Activated CD4-positive, alpha-beta T cell treated with anti-CD3 and anti-CD28 coated beads for 48 hours (primary cell): ENCODE results near the gene DNM2.
"Not testable (repeated sequence)": the region's sequence is repeated elsewhere in the genome, so short reads cannot be mapped to it uniquely, and the experiment has no call there.

ENCODE experiments used
- DNase-seq: peaks from one replicate; pipeline ENCODE4 v3.0.0-alpha.2; 2020

The DNM2 gene

DNA sequence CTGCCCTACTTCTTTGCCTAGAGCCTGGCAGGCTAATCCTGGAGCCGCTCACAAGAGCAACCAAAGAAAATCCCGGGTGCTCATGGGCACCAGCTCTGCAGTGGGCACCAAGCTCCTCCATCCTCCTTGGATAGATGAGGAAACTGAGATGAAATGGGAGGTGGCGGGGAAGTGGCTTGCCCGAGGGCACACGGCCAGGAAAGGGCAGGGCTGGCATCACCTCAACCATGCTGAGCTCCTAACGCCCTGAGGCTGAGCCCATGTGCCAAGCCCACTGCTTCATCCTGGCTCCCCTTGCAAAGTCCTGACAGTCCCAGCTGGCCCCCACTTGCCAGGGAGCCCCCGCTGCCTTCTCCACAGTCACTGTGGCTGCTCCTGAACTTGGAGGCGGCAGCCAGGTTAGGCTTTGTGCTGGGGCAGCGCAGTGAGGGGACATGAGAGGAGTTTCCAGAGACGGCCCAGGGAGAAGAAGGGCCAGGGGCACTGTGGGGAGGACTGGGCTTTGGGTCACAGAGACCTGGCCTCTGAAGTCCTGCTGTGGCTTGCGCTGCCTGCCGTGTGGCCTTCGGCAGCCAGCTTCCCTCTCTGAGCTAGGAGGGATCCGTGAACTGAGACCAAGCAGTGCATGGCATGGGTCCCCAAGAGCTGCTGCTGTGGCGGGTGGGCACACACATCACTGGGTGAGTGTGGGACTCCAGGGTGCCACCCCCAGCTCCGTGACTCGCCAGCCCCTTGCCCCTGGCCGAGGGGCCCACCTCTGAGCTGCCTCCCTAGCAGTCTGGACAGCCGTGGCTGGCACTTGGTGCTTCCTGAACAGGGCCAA, 100.6 kb downstream of the DNM2 start:
- DNase-seq, result no peak

DNA sequence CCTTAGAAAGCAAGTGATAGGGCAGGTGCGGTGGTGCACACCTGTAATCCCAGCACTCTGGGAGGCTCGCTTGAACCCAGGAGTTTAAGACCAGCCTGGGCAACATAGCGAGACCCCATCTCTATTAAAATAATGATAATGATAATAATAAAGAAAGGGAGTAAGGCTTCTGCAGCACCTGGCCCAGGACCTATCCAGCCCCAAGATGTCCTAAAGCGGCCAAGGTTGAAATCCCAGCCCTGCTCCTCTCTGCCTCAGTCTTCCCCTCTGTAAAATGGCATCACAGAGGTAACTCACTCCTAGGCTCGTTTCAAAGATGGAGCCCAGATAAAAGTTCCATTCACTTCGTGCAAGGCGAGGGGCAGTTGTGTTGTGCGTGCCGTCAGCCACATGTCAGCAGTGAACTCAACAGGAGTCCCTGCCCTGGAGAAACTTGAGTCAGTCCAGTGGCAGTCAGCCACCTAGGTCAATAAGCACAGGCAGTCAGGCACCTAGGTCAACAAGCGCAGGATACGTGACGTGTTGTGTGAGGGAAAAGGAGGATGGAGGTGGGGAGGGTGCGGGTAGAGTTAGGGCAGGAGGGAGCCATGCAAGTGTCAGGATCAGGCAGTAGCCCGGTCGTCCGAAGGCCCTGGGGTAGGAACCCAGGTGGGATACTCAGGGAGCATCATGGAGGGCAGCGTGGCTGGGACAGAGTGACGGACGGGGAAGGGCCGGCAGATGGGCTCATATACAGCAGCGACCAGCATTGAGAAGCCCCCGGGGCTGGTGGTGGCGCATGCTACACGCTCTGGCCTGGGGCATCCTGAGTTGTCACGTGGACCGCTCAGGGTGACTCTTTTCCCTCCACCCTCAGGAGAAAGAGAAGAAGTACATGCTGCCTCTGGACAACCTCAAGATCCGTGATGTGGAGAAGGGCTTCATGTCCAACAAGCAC, 101.5 kb downstream of the DNM2 start:
- DNase-seq, result no peak

DNA sequence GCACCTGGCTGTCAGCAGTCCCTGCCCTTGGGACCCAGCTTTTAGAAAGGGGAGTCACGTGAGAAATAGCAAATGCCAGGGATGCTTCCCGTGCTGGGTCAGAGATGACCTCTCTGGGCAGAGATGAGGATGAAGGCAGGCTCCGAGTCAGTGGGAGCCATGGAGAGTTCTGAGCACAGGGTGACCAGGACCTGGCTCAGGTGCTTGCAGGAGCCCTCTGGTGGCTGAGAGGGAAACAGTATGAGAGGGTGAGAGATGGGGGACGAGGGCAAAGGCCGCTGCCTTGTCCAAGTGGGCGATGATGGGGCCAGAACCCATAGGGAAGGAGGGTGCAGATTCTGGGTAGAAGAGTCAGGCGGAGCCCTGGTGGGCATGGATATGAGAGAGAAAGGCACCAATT, 102.3 kb downstream of the DNM2 start:
- DNase-seq, result no peak

DNA sequence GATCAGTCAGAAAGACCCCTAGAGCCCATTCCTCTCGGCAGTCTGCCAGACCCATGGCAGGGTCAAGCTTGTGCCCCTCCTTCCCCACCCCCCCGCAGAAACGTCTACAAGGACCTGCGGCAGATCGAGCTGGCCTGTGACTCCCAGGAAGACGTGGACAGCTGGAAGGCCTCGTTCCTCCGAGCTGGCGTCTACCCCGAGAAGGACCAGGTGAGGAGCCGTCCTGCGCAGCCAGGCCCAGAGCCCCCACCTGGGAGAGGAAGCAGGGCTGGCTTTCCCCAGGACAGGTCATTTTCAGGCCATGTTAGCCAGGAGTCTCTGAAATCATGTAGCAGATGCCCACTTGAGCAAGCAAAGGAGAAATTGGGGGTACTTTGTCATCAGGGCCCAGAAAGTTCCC, 105.8 kb downstream of the DNM2 start:
- no peak for DNase-seq

DNA sequence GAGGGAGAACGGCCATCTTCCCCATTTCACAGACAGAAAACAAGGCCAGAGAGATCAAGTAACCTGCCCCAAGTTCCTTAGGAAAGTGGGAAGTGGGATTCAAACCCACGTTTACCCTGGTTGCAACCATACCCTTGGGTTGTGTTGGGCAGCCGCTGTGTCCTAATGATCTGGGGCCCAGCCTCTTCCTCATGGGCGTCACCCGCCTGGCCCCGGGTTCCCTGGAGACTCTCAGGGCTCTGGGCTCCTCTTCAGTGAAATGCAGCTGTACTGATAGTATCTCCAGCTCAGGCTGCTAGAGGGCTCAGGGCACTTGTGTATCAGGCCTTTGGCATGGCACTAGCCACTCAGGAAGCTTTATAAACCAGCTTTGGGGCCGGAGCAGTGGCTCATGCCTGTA, 108.4 kb downstream of the DNM2 start:
- DNase-seq, result no peak

DNA sequence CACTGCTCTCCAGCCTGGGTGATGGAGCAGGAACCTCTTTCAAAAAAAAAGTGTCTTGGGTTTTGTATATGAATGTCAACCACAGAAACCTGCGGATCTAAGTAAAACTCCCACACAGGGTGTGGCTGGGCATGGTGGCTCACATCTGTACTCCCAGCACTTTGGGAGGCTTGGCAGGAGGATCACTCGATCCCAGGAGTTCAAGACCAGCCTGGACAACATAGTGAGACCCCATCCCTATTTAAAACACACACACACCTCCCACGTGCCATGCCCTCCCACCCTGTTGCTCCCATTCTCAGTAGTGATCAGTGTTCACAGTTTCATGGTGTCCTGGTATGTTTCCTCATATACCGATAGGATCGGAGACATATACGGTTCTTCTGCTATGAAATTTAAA, 109.0 kb downstream of the DNM2 start:
- no peak for DNase-seq

DNA sequence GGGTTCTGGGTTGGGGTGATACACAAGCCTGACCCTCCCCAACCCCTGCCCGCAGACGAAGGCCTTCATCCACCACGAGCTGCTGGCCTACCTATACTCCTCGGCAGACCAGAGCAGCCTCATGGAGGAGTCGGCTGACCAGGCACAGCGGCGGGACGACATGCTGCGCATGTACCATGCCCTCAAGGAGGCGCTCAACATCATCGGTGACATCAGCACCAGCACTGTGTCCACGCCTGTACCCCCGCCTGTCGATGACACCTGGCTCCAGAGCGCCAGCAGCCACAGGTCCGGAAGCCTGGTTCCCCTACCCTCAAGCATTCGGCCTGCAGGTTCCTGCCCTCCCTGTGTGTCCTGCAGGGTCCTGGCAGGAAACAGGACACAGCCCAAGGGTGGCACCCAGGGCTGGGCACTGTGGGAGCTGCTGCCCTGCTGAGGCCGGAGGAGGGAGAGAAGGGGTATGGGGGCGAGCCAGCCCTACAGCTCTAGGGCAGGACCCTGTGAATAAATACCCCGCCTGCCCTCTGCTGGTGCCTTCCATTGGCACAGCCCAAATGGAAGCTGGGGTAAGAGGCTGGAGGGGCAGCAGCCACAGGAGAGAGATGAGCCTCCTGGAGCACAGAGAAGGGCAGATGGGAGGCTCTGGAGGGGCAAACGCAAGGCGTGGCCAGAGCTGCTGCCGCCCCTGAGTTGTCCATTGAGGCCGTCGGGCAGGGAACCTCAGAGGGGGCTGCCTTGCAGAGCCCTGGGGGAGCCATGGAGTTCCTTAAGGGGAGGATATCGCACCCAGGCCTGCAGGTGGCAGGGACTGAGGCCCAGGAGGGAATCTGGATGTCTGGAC, 111.3 kb downstream of the DNM2 start:
- no peak for DNase-seq

DNA sequence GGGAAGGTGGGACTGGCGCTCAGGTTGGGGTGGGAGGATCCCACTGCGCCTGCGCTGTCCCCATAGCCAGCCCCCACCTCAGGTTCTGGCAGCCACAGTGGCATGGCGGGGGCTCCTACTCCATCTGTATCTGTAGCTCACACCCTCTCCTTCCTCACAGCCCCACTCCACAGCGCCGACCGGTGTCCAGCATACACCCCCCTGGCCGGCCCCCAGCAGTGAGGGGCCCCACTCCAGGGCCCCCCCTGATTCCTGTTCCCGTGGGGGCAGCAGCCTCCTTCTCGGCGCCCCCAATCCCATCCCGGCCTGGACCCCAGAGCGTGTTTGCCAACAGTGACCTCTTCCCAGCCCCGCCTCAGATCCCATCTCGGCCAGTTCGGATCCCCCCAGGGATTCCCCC, 112.1 kb downstream of the DNM2 start:
- no peak for DNase-seq

DNA sequence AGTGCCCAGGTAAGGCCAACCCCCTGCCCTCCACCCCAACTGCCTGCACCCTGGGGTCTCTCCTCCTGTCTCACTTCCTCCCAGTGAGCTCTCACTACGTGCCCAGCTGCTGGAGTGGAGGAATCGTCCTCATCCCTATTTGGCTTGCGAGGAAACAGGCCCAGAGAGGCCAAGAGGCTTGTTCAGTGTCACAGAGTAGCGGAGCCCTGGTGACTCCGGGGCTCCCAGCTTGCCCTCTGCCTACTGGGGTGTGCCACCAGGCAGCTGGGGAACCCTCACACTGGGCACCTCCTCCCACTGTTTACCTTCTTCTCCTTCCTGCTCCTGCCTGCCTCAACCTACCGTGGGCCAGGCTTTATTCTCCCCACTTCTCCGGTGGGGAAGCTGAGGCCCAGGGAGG, 112.5 kb downstream of the DNM2 start:
- DNase-seq, result no peak

DNA sequence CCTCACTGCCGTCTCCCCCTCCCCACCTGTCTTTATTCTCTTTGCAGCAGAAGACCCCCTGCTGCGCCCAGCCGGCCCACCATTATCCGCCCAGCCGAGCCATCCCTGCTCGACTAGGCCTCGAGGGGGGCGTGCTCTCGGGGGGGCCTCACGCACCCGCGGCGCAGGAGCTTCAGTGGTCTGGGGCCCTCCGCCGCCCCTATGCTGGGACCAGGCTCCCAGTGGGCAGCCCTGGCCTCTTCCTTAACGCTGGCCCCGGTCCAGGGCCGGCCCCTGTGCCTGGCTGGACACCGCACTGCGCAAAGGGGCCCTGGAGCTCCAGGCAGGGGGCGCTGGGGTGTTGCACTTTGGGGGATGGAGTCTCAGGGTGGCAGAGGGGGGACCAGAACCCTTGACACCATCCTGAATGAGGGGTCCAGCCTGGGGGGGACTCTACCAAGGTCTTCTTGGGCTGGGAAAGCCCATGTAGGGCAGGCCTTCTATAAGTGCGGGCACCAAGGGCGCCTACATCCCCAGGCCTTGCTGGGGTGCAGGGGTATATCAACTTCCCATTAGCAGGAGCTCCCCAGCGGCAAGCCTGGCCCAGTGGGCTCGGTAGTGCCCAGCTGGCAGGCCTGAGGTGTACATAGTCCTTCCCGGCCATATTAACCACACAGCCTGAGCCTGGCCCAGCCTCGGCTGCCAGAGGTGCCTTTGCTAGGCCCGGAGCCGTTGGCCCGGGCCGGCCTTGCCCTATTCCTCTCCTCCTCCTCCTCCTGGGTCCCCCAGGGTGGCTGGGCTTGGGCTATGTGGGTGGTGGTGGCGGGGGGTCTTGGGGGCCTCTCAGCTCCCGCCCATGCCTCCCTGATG, 113.3 kb downstream of the DNM2 start:
- DNase-seq, result no peak

DNA sequence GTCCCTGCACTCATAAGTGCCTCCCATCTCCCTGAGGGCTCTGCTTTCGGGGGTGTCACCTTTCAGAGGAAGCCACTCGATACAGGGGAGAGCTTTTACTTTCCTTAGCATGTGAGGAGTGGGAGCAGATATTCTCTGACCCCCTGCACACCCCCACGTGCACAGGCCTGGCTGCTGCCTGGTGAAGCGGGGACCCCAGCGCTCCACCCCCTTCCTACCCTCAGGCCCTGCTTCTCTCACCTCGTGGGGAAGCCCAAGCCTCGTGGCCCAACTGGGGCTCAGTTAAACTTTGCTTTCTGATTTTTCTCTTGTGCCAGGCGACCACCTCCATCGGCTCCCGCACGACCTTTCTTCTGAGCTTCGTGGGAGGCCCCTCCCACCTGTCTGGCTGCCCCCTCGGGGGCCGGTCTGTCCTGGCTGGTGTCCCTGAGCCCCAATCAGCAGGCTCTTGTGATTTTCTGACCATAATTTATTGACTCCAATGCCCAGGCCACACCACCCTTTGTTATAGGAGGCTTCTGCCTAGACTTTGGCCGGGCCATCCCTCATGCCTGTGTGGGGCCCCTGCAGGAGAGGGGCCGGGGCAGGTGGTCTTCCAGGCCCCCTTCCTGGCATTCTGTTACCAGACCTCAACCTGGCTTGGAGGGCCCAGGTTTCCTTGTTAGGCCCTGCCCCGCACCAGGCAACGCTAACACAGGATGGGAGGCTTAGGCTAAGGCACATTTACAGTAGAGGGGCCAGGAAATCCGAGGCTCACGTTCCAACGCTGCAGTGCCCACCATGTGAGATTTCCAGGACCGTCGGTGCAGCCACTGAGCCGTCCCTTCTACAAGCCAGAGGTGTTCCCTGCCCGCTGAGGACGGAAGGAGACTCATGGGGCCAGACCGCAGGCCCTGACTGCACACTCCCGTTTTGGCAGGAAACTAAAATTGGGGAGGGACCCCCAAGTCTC, 114.4 kb downstream of the DNM2 start:
- no peak for DNase-seq

DNA sequence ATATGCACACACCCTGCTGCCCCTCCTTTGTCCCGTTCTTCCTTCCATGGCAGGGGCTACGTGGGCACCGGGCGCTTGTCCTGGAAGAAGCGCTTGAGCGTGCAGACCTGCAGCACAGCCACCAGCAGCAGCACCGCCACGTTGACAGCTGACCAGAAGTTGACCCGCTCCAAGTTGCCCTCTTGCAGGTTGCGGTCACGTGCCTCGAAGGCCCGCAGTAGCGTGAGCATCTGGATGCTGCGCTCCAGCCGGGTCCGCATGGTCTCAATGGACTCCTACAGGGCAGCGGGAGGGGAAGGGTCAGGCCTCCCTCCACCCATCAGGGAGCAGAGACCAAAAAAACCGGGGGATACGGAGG, 115.0 kb downstream of the DNM2 start:
- DNase-seq, result no peak

DNA sequence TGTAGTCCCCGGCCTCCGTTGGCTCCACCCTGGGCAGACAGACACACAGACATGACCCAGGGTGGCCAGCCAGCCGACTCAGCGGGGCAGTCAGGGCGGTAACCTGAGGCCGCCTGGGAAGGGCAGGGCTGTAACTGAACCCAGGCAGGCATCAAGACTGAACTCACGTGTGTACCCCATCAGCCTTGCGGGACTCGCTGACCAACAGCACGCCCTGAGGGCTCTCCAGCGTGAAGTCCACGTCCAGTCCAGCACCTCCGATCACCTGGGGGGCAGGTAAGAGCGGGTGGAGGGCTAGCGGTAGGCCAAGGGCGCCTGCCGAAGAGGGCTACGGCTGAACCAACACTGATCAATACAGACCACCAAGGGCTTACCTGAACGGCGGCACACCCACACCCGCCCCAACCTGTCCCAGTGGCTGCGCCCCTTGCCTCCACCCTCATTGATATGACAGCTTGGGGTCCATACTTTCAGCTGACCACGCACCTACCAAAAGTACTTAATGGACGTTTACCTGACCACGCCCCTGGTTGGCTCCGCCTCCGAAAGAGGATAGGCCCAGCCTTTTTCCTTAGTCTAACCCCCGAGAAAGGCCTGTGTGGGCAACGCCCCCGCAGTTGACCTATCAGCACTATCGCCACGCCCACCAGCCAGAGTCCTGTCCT, 117.3 kb downstream of the DNM2 start:
- no peak for DNase-seq

DNA sequence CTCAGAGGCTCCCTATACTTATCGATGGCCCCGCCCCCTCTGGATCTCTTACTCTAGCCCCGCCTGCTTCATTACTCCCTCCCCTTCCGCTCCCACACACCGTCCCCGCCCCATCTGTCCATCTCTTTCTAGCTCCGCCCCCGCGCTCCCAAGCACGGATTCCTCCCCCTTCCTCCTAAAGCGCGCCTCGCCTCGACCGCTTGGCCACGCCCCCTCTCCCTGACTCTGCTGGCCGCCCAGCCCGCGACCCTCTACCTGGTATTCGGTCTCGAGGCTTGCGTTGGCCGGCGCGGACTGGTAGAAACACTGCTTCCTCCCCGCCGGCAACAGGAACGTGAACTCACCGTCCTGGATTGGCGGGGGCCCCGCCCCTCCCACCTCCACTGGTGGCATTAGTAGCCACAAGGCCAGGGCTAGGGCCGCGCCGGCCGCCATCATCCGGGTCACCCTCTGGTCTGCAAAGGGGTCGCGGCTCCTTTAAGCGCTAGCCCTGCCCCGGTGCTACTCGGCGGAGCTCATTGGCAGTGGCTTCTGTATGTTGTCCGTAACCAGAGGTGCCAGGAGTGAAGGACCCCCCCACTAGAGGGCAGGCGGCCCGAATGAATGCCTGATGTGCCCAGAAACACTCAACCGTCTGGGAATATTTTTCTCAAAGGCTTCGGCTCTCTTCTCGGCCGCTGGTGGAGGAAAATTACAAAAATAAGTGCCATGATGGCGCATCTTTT, 118.0 kb downstream of the DNM2 start, which contains the start of gene TMED1:
Gene TMED1, minus strand, starts transcription at position 459 of the 725 bp plus-strand sequence. Its CDS starts 21 bp downstream, at position 438.
- peak; percentile 100 for DNase-seq

DNA sequence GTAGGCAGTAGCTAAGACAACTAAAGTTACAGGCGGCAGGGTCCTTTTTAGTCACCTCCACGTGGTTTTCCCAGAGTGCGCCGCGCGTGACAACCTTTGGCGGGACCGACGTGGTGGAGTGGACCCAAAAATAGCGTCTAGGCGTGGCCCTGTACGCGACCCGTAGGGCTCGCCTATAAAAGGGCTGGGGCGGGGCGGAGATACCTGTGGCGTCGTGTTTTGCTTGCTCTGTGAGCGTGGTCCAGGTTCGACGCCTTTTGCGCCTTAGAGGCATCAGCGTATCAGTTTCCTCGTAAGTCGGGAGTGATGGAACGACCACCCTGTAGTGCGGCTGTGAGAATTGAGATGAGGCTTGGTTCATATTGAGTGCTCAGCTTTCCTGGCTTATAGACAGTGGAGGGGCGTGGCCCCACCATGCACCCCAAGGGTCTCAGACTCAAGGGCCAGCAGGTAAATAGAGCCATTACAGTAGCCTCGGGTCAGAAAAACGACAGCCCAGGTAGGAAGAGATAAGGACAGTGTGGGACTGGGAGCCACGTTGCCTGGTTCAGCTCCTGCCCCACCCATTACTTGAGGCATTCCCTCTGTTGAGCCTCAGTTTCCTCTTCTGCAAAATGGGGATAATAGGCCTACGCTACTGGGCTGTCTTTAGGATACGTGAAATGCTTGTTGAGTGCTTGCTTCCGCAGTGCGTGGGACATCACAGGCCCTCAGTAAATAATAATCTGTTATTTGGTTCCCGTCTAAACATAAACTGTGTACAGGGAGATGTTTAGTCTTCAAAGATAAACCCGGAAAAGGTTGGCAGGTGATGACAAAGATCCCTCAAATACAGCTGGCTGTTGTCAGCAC, 118.8 kb downstream of the DNM2 start:
- peak; percentile 93 for DNase-seq

DNA sequence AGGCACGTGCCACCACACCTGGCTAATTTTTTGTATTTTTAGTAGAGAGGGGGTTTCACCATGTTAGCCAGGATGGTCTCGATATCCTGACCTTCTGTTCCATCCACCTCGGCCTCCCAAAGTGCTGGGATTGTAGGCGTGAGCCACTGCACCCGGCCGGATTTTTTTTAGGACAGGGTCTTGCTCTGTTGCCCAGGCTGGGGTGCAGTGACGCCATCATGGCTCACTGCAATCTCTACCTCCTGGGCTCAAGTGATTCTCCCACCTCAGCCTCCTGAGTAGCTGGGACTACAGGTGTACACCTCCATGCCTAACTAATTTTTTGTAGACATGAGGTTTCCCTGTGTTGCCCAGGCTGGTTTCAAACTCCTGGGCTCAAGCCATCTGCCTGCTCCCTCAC, 119.8 kb downstream of the DNM2 start:
- not testable (repeated sequence) for DNase-seq

DNA sequence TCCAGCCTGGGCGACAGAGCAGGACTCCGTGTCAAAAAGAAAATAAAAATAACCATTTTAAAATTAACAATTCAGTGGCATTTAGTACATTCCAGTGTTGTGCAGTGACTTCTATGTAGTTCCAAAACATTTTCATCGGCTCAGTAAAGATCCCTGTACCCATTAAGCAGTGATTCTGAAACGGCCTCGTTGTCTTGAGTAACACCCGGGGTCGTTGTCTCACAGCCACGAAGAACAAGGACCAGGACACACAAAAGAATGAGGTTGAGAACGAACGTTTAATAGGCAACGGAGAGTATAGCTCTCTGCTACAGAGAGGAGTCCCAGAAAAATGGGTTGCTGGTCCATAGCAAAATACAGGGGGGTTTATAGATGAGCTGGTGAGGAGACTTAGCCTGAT, 120.5 kb downstream of the DNM2 start:
- no peak for DNase-seq
